Stimulated activated CD4-positive, alpha-beta T cell treated with anti-CD3 and anti-CD28 coated beads, Interleukin-2, amount 100 ng/mL, for 4 hours (primary cell): Measurements from ENCODE around the gene HOXA1.

Experiments used
- DNase-seq: peaks from one replicate; pipeline ENCODE4 v3.0.0-alpha.2; 2020; ENCODE audit warnings: low read depth

The HOXA1 gene

DNA sequence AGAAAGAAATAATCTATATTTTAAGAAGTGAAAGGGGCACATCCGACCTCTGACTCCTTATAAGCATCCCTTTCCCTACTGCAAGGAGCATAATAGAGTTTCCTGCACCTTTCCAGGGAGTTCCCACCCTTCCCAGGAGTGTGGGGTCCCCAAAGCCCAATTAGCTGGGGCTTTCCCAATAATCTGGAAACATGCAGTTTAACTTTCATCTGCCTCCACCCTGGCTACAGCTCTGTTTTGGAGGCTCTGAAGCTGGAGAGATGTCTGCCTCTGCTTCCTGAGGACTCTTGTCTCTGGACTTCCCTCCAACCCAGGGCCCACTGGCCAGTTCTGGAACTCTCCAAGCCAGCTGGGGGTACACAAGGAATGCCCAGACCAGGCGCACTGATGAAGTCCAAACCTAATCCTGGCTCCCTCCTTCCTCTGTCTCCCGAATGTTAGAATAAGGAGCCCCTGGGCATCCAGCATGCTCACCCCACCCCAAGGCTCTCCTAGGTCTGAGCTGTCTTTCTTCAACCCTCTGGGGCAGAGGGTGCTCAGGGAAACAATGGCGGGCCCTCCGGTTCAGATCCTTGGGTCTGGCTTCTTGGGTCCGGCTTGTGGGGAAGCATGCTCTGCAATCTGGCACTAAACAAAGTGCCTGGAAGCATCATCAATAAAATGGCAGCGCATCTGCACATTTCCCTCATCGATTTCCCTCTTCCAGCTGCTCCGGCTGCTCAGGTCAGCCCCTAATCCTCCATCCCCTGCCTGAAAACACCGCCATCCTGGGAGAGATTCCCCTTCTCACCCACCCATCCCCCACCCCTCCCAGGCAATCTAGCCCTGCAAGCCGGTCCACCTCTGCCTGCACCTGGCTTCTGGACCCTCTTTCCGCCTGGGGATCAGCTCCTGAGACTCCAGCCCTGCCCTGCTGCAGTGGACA, 21.4 kb upstream of the HOXA1 start:
- no peak for DNase-seq

DNA sequence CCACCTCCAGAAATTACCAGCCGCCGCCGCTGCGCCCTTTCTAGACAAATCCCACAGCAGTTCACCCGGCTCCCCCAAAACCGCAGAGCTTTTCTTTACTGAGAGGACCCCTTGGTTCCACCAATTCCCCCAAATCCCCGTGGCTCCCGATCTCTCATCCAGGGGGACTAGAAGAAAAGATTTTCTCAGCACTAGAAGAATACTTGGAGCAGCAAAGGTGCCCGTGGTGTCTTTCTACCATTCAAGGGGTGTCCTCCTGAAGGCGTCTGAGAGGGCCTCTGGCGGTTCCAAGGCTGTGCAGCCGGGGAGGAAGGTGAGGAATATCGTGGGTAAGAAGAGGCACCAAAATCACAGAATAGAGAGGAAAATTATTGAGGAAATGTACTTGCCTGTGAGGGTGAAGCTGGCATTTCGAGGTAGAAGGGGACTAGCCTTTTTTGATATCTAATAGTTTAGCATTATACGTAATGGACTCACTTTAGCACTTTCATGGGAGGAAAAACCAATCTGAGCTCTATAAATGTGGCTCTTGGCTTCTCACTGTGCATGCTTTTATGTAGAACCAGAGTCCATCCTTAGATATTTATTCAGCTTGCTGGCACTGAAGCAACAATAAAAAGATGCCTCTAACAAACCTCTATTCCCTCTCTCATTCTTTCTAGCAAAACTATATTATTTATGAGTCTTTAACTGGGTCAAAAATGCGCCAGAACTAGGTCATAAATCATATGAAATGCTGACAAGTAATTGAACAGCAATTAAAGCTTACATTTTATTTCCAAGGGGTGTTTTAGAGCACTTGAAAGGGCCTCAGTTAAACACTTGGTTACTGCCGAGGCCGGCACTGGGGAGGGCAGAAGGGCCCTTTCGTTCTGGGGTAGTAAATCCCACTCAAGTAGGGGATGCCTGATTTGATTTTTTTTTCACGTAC, 20.5 kb upstream of the HOXA1 start:
- no peak for DNase-seq

GRCh38 chr7:27115221-27116026, 19.6 kb upstream of the HOXA1 start:
- no peak for DNase-seq

- DNase-seq, result no peak
These were observed 19.1 kb upstream of the HOXA1 start for GRCh38 chr7:27114881-27115220.

DNA sequence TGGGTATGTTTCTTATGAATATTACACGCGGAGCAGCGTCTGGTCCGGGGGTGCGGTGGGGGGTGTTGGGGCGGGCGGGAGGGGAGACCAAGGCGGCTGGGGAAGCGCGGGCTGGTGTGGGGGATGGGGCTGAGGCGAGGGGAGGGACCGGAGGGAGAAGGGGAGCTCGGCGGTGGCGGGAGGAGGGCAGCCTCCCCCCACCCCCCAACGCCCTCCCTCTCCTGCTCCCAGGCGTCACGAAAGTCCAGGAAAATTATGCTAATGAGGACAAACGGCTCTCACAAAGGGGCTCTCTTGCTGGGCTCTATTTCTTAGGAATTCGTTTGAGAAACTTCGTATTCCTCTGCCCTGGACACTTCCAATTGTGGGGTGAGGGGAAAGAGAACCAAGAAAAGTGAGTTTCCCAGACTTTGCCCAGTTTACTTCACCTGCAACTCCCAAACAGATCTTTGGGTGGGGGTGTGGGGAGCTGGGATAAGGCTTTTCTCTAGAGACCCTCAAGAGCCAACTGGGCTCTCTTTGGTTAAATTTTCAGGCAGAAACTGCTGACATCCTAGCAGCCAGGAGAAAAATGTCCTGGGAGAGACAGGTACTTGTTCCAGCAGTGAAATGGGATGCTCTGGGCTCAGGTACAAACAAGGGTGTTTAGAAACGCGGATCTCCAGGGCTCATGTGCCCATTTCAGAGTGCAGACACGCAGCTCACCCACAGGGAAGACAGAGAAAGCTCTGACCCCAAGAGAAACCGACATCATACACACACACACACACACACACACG, 18.4 kb upstream of the HOXA1 start:
- DNase-seq, result no peak

DNA sequence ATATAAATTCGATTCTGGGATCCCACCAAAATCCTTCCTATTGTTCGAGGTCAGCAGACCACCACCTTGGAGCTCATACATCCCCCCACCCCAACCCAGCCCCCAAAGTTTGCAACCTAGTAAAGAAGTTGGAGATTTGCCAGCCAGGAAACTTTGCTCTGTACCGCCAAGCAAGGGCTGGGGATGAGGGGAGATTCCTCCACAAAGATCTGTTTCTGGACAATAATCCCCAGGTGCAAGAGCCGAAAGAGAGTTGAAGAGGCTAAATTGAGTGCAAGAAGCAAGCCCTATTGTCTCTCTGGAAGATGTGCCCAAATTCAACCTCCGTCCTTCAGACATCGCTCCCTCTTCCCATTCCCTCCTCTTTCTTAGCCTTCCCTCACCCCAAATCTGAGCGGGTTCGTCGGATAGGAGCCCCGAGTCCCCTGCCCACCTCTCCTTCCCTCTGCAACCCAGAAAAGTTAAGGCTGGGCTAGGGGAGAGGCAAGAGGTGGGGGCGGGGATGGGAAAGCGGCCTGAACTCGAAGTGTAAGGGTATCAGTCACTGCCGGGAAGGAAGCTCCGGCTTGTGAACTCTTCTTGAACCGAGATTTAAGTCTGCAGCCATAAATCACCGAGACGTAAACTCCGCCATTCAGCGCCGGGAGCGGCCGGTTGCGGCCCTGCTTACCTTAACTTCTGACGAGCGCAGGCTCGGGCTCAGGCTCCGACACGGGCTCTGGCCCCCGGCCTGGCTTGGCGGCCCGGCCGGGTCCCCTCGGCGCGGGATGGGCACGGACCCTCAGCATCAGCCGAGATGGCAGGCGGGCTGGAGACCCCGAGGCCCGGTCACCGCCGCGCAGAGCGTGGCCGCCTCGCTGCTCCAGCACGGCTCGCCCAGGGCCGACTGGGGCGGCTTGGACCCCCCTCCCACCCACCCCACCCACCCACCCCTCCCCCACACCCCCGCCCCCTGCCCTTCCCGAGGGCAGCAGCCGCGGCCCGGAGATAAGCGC, 17.5 kb upstream of the HOXA1 start:
- DNase-seq, result no peak

GRCh38 chr7:27112361-27112760, 16.6 kb upstream of the HOXA1 start:
- DNase-seq, result no peak

DNA sequence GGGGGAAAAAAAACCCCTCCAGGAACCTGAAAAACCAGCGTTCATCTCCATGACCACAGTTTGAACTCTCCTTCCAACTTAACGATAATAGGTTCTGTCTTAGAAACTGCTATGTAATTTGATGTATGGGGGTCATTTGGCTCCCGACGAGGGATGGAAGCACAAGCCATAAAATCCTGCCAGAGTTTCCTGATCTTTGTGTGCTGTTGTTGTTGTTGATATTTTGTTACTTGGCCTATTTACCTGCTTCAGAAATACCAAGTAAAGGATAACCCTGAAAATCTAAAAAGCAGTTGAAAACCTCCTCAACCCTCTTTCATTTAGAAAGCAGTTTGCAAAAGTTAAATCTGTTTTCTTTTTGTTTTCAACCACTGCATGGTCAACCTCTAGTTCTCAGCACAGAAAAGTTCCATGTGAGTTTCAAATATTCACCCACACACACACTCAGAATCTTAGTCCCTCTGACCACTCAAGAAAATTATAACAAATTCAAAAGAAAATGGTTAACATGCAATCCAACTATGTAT, 16.0 kb upstream of the HOXA1 start:
- no peak for DNase-seq

DNA sequence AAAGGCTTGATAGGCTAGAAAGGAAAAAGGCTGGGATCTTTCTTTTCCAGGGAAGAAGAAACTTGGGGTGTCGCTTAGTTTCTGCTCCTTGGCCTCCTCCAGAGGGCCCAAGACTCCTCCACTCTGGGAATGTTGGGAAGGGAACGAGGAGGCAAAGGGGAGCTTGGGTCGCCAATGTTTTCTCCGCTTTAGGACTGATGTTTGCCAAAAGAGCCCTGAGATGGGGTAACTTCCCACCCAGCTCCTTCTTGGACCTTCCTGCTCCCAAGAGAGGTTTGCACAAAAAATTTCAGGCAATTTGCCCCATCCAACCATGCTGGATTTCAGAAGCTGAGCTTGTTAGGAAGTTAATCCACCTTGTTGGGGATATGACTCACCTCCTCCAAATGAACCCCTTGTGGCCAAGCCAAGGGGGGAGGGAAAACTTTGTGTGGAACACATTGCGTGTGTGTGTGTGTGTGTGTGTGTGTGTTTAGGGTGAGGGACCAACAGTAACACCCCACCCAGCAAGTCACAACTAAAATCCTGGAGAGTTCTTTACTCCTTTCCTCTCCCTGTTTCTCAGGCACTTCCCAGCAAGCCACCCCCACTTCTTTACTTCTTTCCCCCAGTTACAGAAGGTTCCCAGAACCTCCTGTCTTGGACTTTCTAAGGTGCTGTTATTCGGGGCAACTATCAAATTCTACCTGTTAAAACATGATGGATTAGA, 15.4 kb upstream of the HOXA1 start:
- DNase-seq, result no peak

GRCh38 chr7:27110186-27111031, 14.6 kb upstream of the HOXA1 start:
- no peak for DNase-seq

DNA sequence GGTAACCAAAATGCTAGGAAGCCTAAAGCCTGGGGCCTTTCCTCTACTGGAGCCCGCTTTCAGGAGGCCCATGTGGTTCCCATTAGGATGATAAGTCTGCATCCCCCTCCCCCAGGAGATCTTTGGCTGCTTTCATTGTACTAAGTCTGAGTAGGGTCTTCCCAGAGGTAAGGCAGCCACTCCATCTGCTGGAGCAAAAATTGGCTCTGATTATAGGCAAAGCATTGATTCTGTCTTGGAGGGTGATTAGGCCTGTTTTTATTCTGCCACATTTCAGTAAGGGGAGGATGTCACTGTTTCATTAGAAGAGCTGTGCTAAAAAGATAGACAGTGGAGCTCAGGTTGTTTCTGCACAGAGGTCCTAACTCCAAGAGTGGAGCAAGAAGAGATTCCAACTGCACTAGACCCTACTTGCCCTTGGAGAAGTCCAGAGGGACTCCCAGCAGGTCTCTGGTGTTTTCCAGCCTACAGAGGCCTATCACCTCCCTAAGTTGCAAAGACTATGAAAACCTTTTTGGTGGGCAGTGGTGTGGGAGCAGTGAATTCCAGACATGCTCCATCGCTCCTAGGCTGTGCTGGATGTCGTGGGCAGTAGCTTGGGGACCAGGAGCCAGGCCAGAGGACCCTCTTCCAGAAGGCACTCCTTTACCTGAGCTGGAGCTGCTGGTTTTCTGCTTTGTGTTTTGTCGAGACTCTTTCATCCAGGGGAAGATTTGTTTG, 13.8 kb upstream of the HOXA1 start:
- no peak for DNase-seq

GRCh38 chr7:27108390-27109127, 12.8 kb upstream of the HOXA1 start:
- no peak for DNase-seq

- no peak for DNase-seq
These were observed 11.9 kb upstream of the HOXA1 start for GRCh38 chr7:27107391-27108381.

DNA sequence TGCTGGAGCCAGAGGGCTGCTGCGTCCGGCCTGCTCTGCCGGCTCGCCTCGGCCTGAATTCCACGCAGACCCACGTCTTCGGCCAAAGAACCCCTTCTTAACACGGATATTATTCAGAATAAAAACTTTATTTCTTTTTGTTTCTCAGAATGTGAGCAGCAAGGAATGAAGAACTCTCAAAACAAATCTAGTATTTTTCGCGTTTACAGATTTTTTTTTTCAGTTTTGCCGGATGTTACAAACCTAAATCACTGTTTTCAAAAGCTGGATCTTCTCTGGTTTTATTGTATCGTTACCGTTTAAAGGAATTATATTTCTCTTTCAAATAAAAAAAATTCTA, 11.1 kb upstream of the HOXA1 start:
- DNase-seq, result no peak

GRCh38 chr7:27106181-27106900, 10.5 kb upstream of the HOXA1 start:
- DNase-seq, result no peak
